HepG2 (cell line): ENCODE data around the gene LDLR. TPM values are rescaled to one million over a fixed set of nuclear protein-coding genes. Genes with fewer than 3 reads are reported as not detected.

Experiments used
- ATAC-seq: fragments of 200-7000 bp; cut with Tn5 transposase; 3 replicates; pipeline ENCODE4 v1.9.1; 2020; ENCODE audit warnings: mild to moderate bottlenecking, moderate library complexity
- BruUV-seq: library from RNA; stranded (reverse); fragments of 400-500 nt; replicated peaks from 2 replicates; lab custom pipeline; 2021; lab: Mats Ljungman, UMichigan
- CTCF ChIA-PET: fragments of 300-600 bp; formaldehyde crosslinking; extraction: SDS; loops from one replicate; lab custom pipeline; 2021; ENCODE audit warnings: low total read pairs, inconsistent platforms, low intra/inter-chr PET ratio; lab: Yijun Ruan, JAX
- POLR2A ChIA-PET: fragments of 350-600 bp; sonication (Branson Sonifier 250); formaldehyde crosslinking; loops from one replicate; lab custom pipeline; 2020; ENCODE audit warnings: antibody characterized with exemption, inconsistent platforms; lab: Yijun Ruan, JAX
- DNase-seq: peaks from one replicate; pipeline ENCODE4 v3.0.0-alpha.2; 2015; ENCODE audit warnings: low spot score
- FAIRE-seq: peaks from 3 replicates; lab custom pipeline; 2011; peaks lifted over from hg19 to GRCh38; lab: Jason Lieb, UNC
- H2AFZ ChIP-seq: one replicate; pipeline ENCODE4 v1.6.1; 2011; ENCODE audit warnings: low read length, inconsistent platforms
- H3K27ac ChIP-seq: fragments of 300-600 bp; 3 replicates; pipeline ENCODE4 v1.8.0; 2011; ENCODE audit warnings: mixed run types, mild to moderate bottlenecking, mixed read lengths, low read length, inconsistent platforms; ENCODE audit not compliant: insufficient read depth; ENCODE audit errors: extremely low read length
- H3K27me3 ChIP-seq, 2 experiments: fragments of 200-600 bp in 1 of 2; 2 replicates in 1 of 2; 3 replicates in 1 of 2; pipeline versions ENCODE4 v1.6.0 to v1.8.0; 2011; ENCODE audit warnings: low read length in 2 of 2, mild to moderate bottlenecking in 2 of 2, moderate library complexity in 2 of 2, inconsistent platforms in 1 of 2; ENCODE audit not compliant: insufficient read depth in 2 of 2, control insufficient read depth in 1 of 2
- H3K36me3 ChIP-seq, 2 experiments: fragments of 200-600 bp in 1 of 2; replicated peaks in 1 of 2; 2 replicates in 1 of 2; 3 replicates in 1 of 2; pipeline versions ENCODE4 v1.5.1 to v1.8.0; 2011; ENCODE audit warnings: low read length in 2 of 2, inconsistent platforms in 1 of 2; ENCODE audit not compliant: insufficient read depth in 2 of 2, control insufficient read depth in 1 of 2
- H3K4me1 ChIP-seq: 2 replicates; pipeline ENCODE4 v1.5.1; 2012; ENCODE audit warnings: low read length, inconsistent platforms; ENCODE audit not compliant: insufficient read depth
- H3K4me2 ChIP-seq: 2 replicates; pipeline ENCODE4 v1.6.0; 2011; ENCODE audit warnings: low read depth, low read length, inconsistent platforms
- H3K4me3 ChIP-seq, 3 experiments: fragments of 200-600 bp in 1 of 3; sonication (generic), shearing (Covaris generic) in 1 of 3; replicated peaks in 1 of 3; 2 replicates each; pipeline ENCODE4 v1.5.1; 2011 to 2016; ENCODE audit warnings: low read length in 3 of 3, inconsistent platforms in 2 of 3, low read depth in 2 of 3, mild to moderate bottlenecking in 2 of 3, control low read depth in 1 of 3, mixed read lengths in 1 of 3; ENCODE audit not compliant: insufficient read depth in 1 of 3
- H3K79me2 ChIP-seq: one replicate; pipeline ENCODE4 v1.6.1; 2011; ENCODE audit warnings: low read length, inconsistent platforms; ENCODE audit not compliant: insufficient read depth
- H3K9ac ChIP-seq: 2 replicates; pipeline ENCODE4 v1.6.0; 2011; ENCODE audit warnings: mild to moderate bottlenecking, low read depth, low read length, inconsistent platforms; ENCODE audit not compliant: insufficient read depth
- H3K9me3 ChIP-seq: 2 replicates; pipeline ENCODE4 v1.5.1; 2012; ENCODE audit warnings: mild to moderate bottlenecking, low read length
- H4K20me1 ChIP-seq: 2 replicates; pipeline ENCODE4 v1.6.0; 2011; ENCODE audit warnings: inconsistent platforms, mild to moderate bottlenecking, low read length, moderate library complexity; ENCODE audit not compliant: insufficient read depth
- AGO2 ChIP-seq: fragments of 200-400 bp; formaldehyde crosslinking; optimal IDR thresholded peaks from 2 replicates; pipeline ENCODE3; 2017; ENCODE audit warnings: mild to moderate bottlenecking, low read depth, low read length, moderate library complexity
- CBX5 ChIP-seq: sonication (generic); formaldehyde crosslinking; IDR thresholded peaks from 2 replicates; pipeline ENCODE4 v1.4.0; 2020; ENCODE audit warnings: missing genetic modification reagents, borderline replicate concordance
- ETV5 ChIP-seq: IDR thresholded peaks from 2 replicates; pipeline ENCODE4 v1.6.1; 2018; ENCODE audit warnings: missing biosample characterization, missing genetic modification reagents, inconsistent platforms, borderline replicate concordance
- SAP130 ChIP-seq: IDR thresholded peaks from 2 replicates; pipeline ENCODE4 v1.6.1; 2016; ENCODE audit warnings: low read depth
- TBX2 ChIP-seq: sonication (generic); formaldehyde crosslinking; IDR thresholded peaks from 2 replicates; pipeline ENCODE4 v1.5.0; 2020; ENCODE audit warnings: missing genetic modification reagents, mild to moderate bottlenecking, borderline replicate concordance
- TOPORS ChIP-seq: sonication (generic); formaldehyde crosslinking; IDR thresholded peaks from 2 replicates; pipeline ENCODE4 v1.8.0; 2023; ENCODE audit warnings: mild to moderate bottlenecking, missing genetic modification reagents
- ZNF101 ChIP-seq: sonication (generic); formaldehyde crosslinking; IDR thresholded peaks from 2 replicates; pipeline ENCODE4 v1.4.0; 2020; ENCODE audit warnings: mild to moderate bottlenecking, low read depth, missing genetic modification reagents, borderline replicate concordance
- ZNF274 ChIP-seq: sonication (generic); formaldehyde crosslinking; IDR thresholded peaks from 2 replicates; pipeline ENCODE4 v1.5.1; 2020; ENCODE audit warnings: mild to moderate bottlenecking, missing genetic modification reagents
- ZNF33B ChIP-seq: sonication (generic); formaldehyde crosslinking; IDR thresholded peaks from 2 replicates; pipeline ENCODE4 v1.5.1; 2020; ENCODE audit warnings: mild to moderate bottlenecking, missing genetic modification reagents
- ZNF878 ChIP-seq: sonication (generic); formaldehyde crosslinking; IDR thresholded peaks from 2 replicates; pipeline ENCODE4 v1.8.1; 2023; ENCODE audit warnings: mild to moderate bottlenecking, missing genetic modification reagents, moderate library complexity
- WGBS: methylation state at CpG from one replicate; pipeline ENCODE4 v1.1.6; 2017; ENCODE audit warnings: low lambda C conversion rate; 5-methylcytosine and 5-hydroxymethylcytosine counted together
- in situ Hi-C: cut with HindIII; loops from 2 replicates; pipeline ENCODE4 v1.10.0; 2017; ENCODE audit warnings: low pct_unique_long_range_greater_than_20kb; ENCODE audit not compliant: extremely low pct_ligation_motif_present
- intact Hi-C: fragments of 100-400 bp; cut with micrococcal nuclease; formaldehyde crosslinking; loops from one replicate; pipeline ENCODE4 v1.10.0; 2022; ENCODE audit not compliant: unreplicated experiment
- polyA plus RNA-seq, 8 experiments: library from polyadenylated mRNA; depleted of rRNA in 3 of 8; stranded (reverse) in 7 of 8; unstranded in 1 of 8; fragments of >200 nt; fragmentation: Illumina TruSeq in 4 of 8; extraction: Trizol in 4 of 8; gene quantifications; 2 replicates each; pipeline versions ENCODE4 v1.2.1 to v1.2.3, GENCODE V29; 2011 to 2016; ENCODE audit warnings: low read depth in 4 of 8, missing spikeins in 1 of 8, mixed read lengths in 1 of 8; ENCODE audit not compliant: insufficient read depth in 1 of 8
- total RNA-seq, 5 experiments: library from RNA; depleted of rRNA; stranded (reverse); fragments of >200 nt; fragmentation: Illumina TruSeq; extraction: Trizol; gene quantifications; 2 replicates each; pipeline ENCODE4 v1.2.3, GENCODE V29; 2016; ENCODE audit warnings: low read depth in 1 of 5
- TF ChIP-seq, protein P1 (sequence below): sonication (generic); formaldehyde crosslinking; IDR thresholded peaks from 2 replicates; pipeline ENCODE4 v1.4.0; 2020; ENCODE audit warnings: missing genetic modification reagents
- TF ChIP-seq, protein P2 (sequence below): sonication (generic); formaldehyde crosslinking; IDR thresholded peaks from 2 replicates; pipeline ENCODE4 v1.9.0; 2021; ENCODE audit warnings: mild to moderate bottlenecking, missing genetic modification reagents
- TF ChIP-seq, protein P3 (sequence below): sonication (generic); formaldehyde crosslinking; IDR thresholded peaks from 2 replicates; pipeline ENCODE4 v1.8.0; 2022; ENCODE audit warnings: missing genetic modification reagents, mild to moderate bottlenecking, inconsistent platforms, borderline replicate concordance

Gene LDLR
- total and polyA plus RNA-seq, 2 of the 13 experiments (the other 11 are each of a cell fraction or from before 2014, with no cell fraction given), result 51.6 to 92.5 TPM

DNA sequence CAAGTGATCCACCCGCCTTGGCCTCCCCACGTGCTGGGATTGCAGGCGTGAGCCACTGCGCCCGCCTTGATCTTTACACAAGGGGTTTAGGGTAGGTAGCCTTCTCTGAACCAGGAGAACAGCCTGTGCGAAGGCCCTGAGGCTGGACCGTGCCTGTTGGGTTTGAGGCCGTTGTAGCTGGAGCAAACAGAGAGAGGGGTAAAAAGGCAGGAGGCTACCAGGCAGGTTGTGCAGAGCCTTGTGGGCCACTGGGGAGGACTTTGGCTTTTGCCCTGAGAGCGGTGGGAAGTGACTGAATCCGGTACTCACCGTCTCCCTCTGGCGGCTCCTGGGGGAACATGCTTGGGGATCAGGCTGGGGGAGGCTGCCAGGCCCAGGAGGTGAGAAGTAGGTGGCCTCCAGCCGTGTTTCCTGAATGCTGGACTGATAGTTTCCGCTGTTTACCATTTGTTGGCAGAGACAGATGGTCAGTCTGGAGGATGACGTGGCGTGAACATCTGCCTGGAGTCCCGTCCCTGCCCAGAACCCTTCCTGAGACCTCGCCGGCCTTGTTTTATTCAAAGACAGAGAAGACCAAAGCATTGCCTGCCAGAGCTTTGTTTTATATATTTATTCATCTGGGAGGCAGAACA is 41.7 kb downstream of the LDLR start:
- H3K79me2 ChIP-seq, result no peaks in the 10 kb centered on the region
- no peaks in the 10 kb centered on the region for H3K9me3 ChIP-seq
- no peak overlapping the region for H2AFZ ChIP-seq
- ChIA-PET POLR2A (interaction anchor here (1.0 to 2.1 kb wide), 3 partner anchors 8 to 95 kb away, joined by 3 to 24 read pairs (median 12); no protein-coding TSS in a partner anchor), CTCF (interaction anchor here (1.1 to 2.3 kb wide), 3 partner anchors 73 to 96 kb away, joined by 4 to 5 read pairs (median 5); no protein-coding TSS in a partner anchor)
- 56% methylated on average over 16 of the region's 19 CpGs for WGBS
- no peaks in the 10 kb centered on the region for H3K27me3 ChIP-seq
- BruUV-seq, result no TSS peak
- peak overlapping the region; percentile 90 for H3K27ac ChIP-seq
- peaks cover 25 to 44% of the 10 kb centered on the region in 2 experiments for H3K36me3 ChIP-seq
- peaks cover 58% of the 10 kb centered on the region for H3K4me1 ChIP-seq
- in situ Hi-C loops (no loop called here), intact Hi-C loops (loop anchor here (1.0 kb wide), 1 partner anchor 95 kb away; no protein-coding TSS in a partner anchor)
- H4K20me1 ChIP-seq, result peaks cover 60% of the 10 kb centered on the region
- FAIRE-seq (peak; percentile 98), DNase-seq (peak; percentile 87), ATAC-seq (peak; percentile 71)
- H3K9ac ChIP-seq, result no peak overlapping the region
- H3K4me3 ChIP-seq, result no peak overlapping the region
- no peak overlapping the region for H3K4me2 ChIP-seq
- peak; percentile 63 for TF ChIP-seq AGO2
- TF ChIP-seq ETV5 (CRISPR knock-in tag), result peak; percentile 57
- TF ChIP-seq, protein P1, sequence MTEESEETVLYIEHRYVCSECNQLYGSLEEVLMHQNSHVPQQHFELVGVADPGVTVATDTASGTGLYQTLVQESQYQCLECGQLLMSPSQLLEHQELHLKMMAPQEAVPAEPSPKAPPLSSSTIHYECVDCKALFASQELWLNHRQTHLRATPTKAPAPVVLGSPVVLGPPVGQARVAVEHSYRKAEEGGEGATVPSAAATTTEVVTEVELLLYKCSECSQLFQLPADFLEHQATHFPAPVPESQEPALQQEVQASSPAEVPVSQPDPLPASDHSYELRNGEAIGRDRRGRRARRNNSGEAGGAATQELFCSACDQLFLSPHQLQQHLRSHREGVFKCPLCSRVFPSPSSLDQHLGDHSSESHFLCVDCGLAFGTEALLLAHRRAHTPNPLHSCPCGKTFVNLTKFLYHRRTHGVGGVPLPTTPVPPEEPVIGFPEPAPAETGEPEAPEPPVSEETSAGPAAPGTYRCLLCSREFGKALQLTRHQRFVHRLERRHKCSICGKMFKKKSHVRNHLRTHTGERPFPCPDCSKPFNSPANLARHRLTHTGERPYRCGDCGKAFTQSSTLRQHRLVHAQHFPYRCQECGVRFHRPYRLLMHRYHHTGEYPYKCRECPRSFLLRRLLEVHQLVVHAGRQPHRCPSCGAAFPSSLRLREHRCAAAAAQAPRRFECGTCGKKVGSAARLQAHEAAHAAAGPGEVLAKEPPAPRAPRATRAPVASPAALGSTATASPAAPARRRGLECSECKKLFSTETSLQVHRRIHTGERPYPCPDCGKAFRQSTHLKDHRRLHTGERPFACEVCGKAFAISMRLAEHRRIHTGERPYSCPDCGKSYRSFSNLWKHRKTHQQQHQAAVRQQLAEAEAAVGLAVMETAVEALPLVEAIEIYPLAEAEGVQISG (CRISPR knock-in tag), result peak; percentile 80
- TF ChIP-seq ZNF274 (CRISPR knock-in tag), result 0 out of 2 replicates have a peak, but pooled peaks have one; percentile 57
- TF ChIP-seq, protein P2, sequence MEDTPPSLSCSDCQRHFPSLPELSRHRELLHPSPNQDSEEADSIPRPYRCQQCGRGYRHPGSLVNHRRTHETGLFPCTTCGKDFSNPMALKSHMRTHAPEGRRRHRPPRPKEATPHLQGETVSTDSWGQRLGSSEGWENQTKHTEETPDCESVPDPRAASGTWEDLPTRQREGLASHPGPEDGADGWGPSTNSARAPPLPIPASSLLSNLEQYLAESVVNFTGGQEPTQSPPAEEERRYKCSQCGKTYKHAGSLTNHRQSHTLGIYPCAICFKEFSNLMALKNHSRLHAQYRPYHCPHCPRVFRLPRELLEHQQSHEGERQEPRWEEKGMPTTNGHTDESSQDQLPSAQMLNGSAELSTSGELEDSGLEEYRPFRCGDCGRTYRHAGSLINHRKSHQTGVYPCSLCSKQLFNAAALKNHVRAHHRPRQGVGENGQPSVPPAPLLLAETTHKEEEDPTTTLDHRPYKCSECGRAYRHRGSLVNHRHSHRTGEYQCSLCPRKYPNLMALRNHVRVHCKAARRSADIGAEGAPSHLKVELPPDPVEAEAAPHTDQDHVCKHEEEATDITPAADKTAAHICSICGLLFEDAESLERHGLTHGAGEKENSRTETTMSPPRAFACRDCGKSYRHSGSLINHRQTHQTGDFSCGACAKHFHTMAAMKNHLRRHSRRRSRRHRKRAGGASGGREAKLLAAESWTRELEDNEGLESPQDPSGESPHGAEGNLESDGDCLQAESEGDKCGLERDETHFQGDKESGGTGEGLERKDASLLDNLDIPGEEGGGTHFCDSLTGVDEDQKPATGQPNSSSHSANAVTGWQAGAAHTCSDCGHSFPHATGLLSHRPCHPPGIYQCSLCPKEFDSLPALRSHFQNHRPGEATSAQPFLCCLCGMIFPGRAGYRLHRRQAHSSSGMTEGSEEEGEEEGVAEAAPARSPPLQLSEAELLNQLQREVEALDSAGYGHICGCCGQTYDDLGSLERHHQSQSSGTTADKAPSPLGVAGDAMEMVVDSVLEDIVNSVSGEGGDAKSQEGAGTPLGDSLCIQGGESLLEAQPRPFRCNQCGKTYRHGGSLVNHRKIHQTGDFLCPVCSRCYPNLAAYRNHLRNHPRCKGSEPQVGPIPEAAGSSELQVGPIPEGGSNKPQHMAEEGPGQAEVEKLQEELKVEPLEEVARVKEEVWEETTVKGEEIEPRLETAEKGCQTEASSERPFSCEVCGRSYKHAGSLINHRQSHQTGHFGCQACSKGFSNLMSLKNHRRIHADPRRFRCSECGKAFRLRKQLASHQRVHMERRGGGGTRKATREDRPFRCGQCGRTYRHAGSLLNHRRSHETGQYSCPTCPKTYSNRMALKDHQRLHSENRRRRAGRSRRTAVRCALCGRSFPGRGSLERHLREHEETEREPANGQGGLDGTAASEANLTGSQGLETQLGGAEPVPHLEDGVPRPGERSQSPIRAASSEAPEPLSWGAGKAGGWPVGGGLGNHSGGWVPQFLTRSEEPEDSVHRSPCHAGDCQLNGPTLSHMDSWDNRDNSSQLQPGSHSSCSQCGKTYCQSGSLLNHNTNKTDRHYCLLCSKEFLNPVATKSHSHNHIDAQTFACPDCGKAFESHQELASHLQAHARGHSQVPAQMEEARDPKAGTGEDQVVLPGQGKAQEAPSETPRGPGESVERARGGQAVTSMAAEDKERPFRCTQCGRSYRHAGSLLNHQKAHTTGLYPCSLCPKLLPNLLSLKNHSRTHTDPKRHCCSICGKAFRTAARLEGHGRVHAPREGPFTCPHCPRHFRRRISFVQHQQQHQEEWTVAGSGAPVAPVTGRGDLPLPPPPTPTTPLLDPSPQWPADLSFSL, result no peak; the same call in 1 of the 2 replicates
- TF ChIP-seq ZNF101 (CRISPR knock-in tag), result no peak
- TF ChIP-seq, protein P3, sequence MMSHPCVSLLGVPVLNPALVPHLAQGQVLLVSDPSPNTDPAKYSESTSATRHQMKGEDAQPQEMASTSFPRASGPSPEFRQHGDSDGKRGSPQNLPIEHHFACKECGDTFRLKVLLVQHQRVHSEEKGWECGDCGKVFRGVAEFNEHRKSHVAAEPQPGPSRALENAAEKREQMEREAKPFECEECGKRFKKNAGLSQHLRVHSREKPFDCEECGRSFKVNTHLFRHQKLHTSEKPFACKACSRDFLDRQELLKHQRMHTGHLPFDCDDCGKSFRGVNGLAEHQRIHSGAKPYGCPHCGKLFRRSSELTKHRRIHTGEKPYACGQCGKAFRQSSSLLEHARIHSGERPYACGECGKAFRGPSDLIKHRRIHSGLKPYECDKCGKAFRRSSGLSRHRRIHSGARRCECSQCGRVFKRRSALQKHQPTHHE (CRISPR knock-in tag), result no peak
- TF ChIP-seq SAP130 (CRISPR knock-in tag), result peak; percentile 56
- 0 out of 2 replicates have a peak, but pooled peaks have one; percentile 3 for TF ChIP-seq TOPORS (CRISPR knock-in tag)
- no peak for TF ChIP-seq CBX5 (CRISPR knock-in tag)
- 0 out of 2 replicates have a peak, but pooled peaks have one; percentile 56 for TF ChIP-seq ZNF33B (CRISPR knock-in tag)
- TF ChIP-seq TBX2 (CRISPR knock-in tag), result peak; percentile 77
- no peak for TF ChIP-seq ZNF878 (CRISPR knock-in tag)
